GM19239 (cell line): ENCODE results near the gene WWP2.
A peak's percentile ranks its signal among the peaks of the same experiment; 100 is the strongest.
"Not testable (repeated sequence)": the region's sequence is repeated elsewhere in the genome, so short reads cannot be mapped to it uniquely, and the experiment has no call there.

ENCODE experiments used
- DNase-seq: peaks from one replicate; pipeline ENCODE4 v3.0.0; 2011; ENCODE audit warnings: low spot score; ENCODE audit not compliant: insufficient read length
- FAIRE-seq: peaks from 2 replicates; lab custom pipeline; 2011; peaks lifted over from hg19 to GRCh38; lab: Jason Lieb, UNC

WWP2 gene

GRCh38 chr16:69761983-69762813 lies at the start of gene WWP2:
Gene WWP2, plus strand, starts transcription at chr16:69762332. Its CDS starts 24,679 bp downstream, at chr16:69787011.
- peak; percentile 93 for FAIRE-seq
- peak; percentile 92 for DNase-seq

GRCh38 chr16:69712914-69713581 lies 49.1 kb upstream of the WWP2 start:
- FAIRE-seq (no peak), DNase-seq (no peak)

GRCh38 chr16:69717066-69717465 lies 45.1 kb upstream of the WWP2 start:
- FAIRE-seq, result no peak
- no peak for DNase-seq

GRCh38 chr16:69718111-69718764 lies 43.9 kb upstream of the WWP2 start:
- FAIRE-seq, result no peak
- no peak for DNase-seq

- FAIRE-seq, result no peak
- no peak for DNase-seq
These were observed 41.2 kb upstream of the WWP2 start for GRCh38 chr16:69720822-69721430.

- FAIRE-seq, result no peak
- DNase-seq, result no peak
These were observed 40.6 kb upstream of the WWP2 start for GRCh38 chr16:69721441-69721957.

GRCh38 chr16:69724414-69724873 lies 37.7 kb upstream of the WWP2 start:
- DNase-seq (no peak), FAIRE-seq (no peak)

- DNase-seq (no peak), FAIRE-seq (no peak)
These were observed 37.1 kb upstream of the WWP2 start for GRCh38 chr16:69724981-69725479.

- FAIRE-seq (no peak), DNase-seq (no peak)
These were observed 36.4 kb upstream of the WWP2 start for GRCh38 chr16:69725480-69726312.

- DNase-seq (peak; percentile 89), FAIRE-seq (peak; percentile 77)
These were observed 35.6 kb upstream of the WWP2 start, which contains the start of gene NQO1 for GRCh38 chr16:69726313-69727060. Gene NQO1, minus strand, starts transcription at chr16:69726560. Its CDS starts 121 bp downstream, at chr16:69726439.

GRCh38 chr16:69727916-69728270 lies 34.2 kb upstream of the WWP2 start:
- no peak for DNase-seq
- no peak for FAIRE-seq

GRCh38 chr16:69729030-69729429 lies 33.1 kb upstream of the WWP2 start:
- not testable (repeated sequence) for DNase-seq, FAIRE-seq

GRCh38 chr16:69731280-69731679 lies 30.9 kb upstream of the WWP2 start:
- DNase-seq, FAIRE-seq: not testable (repeated sequence)

GRCh38 chr16:69732101-69732500 lies 30.0 kb upstream of the WWP2 start:
- no peak for FAIRE-seq
- DNase-seq, result no peak

GRCh38 chr16:69741519-69741918 lies 20.6 kb upstream of the WWP2 start:
- DNase-seq (no peak), FAIRE-seq (peak; percentile 28)

- no peak for DNase-seq
These were observed 19.9 kb upstream of the WWP2 start for GRCh38 chr16:69741951-69742904.

More at GRCh38 chr16:69741951-69742904, 19.9 kb upstream of the WWP2 start:
- no peak for FAIRE-seq
